Measurements from ENCODE around the gene ST6GAL1. TPM values are rescaled to one million over a fixed set of nuclear protein-coding genes. Genes with fewer than 3 reads are reported as not detected.

The ST6GAL1 gene
- total RNA-seq, 6 experiments from 2014 or later: 389 to 574 (median 483) TPM

GRCh38 chr3:187102073-187102634, 171.8 kb downstream of the ST6GAL1 start:
- intact Hi-C loops (cut with DNase I): loop anchor here in 1 of 2 donors (10.0 kb wide), 1 partner anchor 63 kb away; no protein-coding TSS in a partner anchor
- Histone ChIP-seq H3K4me1 (peaks cover 0 to 9% (median 0%) of the 10 kb centered on the region in 4 donors), H3K9me3 (no peaks in the 10 kb centered on the region), H3K4me3 (peak overlapping the region; percentile 10 to 44 (median 29)), H3K36me3 (no peaks in the 10 kb centered on the region), H3K27me3 (no peaks in the 10 kb centered on the region), H3K27ac (peak overlapping the region; percentile 15 to 45 (median 37))
- no peak for TF ChIP-seq CTCF (IDR thresholded peaks at IDR 0.05)
- TF ChIP-seq POLR2A (IDR thresholded peaks at IDR 0.05): no peak
- WGBS (ENCODE audit: insufficient coverage, low coverage, low lambda C conversion rate, missing lambda C conversion rate): no CpG with 5 or more reads among the region's 1 CpG
- ATAC-seq (peak; percentile 17 to 37 (median 28)), DNase-seq (no peak)

GRCh38 chr3:187103251-187103650, 172.9 kb downstream of the ST6GAL1 start:
- WGBS (ENCODE audit: insufficient coverage, low coverage, low lambda C conversion rate, missing lambda C conversion rate): 100% methylated on average over 5 of the region's 5 CpGs
- Histone ChIP-seq H3K4me1 (peaks cover 0 to 9% (median 0%) of the 10 kb centered on the region in 4 donors), H3K27me3 (no peaks in the 10 kb centered on the region), H3K27ac (no peak overlapping the region), H3K36me3 (no peaks in the 10 kb centered on the region), H3K4me3 (no peak overlapping the region), H3K9me3 (no peaks in the 10 kb centered on the region)
- intact Hi-C loops (cut with DNase I): loop anchor here in 1 of 2 donors (10.0 kb wide), 1 partner anchor 62 kb away; no protein-coding TSS in a partner anchor
- ATAC-seq: no peak
- TF ChIP-seq POLR2A (IDR thresholded peaks at IDR 0.05): no peak
- TF ChIP-seq CTCF (IDR thresholded peaks at IDR 0.05): no peak
- no peak for DNase-seq

- no peaks in the 10 kb centered on the region for H3K36me3 ChIP-seq
- TF ChIP-seq POLR2A (IDR thresholded peaks at IDR 0.05) (no peak), CTCF (IDR thresholded peaks at IDR 0.05) (no peak)
- no peaks in the 10 kb centered on the region for H3K27me3 ChIP-seq
- peaks cover 0 to 9% (median 0%) of the 10 kb centered on the region in 4 donors for H3K4me1 ChIP-seq
- H3K4me3 ChIP-seq: no peak overlapping the region
- WGBS (ENCODE audit: insufficient coverage, low coverage, low lambda C conversion rate, missing lambda C conversion rate): 95% methylated on average over 4 of the region's 7 CpGs
- DNase-seq (no peak), ATAC-seq (no peak)
- no peaks in the 10 kb centered on the region for H3K9me3 ChIP-seq
- intact Hi-C loops (cut with DNase I): loop anchor here in 1 of 2 donors (10.0 kb wide), 1 partner anchor 60 kb away; no protein-coding TSS in a partner anchor
- H3K27ac ChIP-seq: no peak overlapping the region
Observed at GRCh38 chr3:187104342-187104741, 174.0 kb downstream of the ST6GAL1 start.

- ATAC-seq: no peak
- intact Hi-C loops (cut with DNase I): loop anchor here in 1 of 2 donors (10.0 kb wide), 1 partner anchor 60 kb away; no protein-coding TSS in a partner anchor
- WGBS (ENCODE audit: insufficient coverage, low coverage, low lambda C conversion rate, missing lambda C conversion rate): 72% methylated on average over 2 of the region's 7 CpGs
Observed at GRCh38 chr3:187104933-187105332, 174.6 kb downstream of the ST6GAL1 start.

More at GRCh38 chr3:187104933-187105332, 174.6 kb downstream of the ST6GAL1 start:
- no peak overlapping the region for H3K27ac ChIP-seq
- no peak for TF ChIP-seq CTCF (IDR thresholded peaks at IDR 0.05)
- no peak for TF ChIP-seq POLR2A (IDR thresholded peaks at IDR 0.05)
- H3K27me3 ChIP-seq: no peaks in the 10 kb centered on the region
- no peaks in the 10 kb centered on the region for H3K36me3 ChIP-seq
- H3K9me3 ChIP-seq: no peaks in the 10 kb centered on the region
- DNase-seq: no peak
- peaks cover 0 to 9% (median 0%) of the 10 kb centered on the region in 4 donors for H3K4me1 ChIP-seq
- H3K4me3 ChIP-seq: no peak overlapping the region
